GM23338 (cell line): ENCODE results near the gene TNNI3K. TPM values are rescaled to one million over a fixed set of nuclear protein-coding genes. Genes with fewer than 3 reads are reported as not detected.

Experiments used
- ATAC-seq: fragments of 200-7000 bp; cut with Tn5 transposase; 3 replicates; pipeline ENCODE4 v1.9.1; 2020
- DNase-seq: peaks from one replicate; pipeline ENCODE4 v3.0.0-alpha.2; 2015; ENCODE audit warnings: low spot score
- H2AFZ ChIP-seq: fragments of 200-600 bp; sonication (generic); 2 replicates; pipeline ENCODE4 v1.8.0; 2016; ENCODE audit warnings: antibody characterized with exemption, mild to moderate bottlenecking, moderate library complexity
- H3F3A ChIP-seq: fragments of 200-600 bp; sonication (generic); replicated peaks from 2 replicates; pipeline ENCODE4 v1.8.0; 2017; ENCODE audit warnings: antibody characterized with exemption, mixed run types, low read depth
- H3K27ac ChIP-seq: fragments of 200-600 bp; sonication (generic); 2 replicates; pipeline ENCODE4 v1.6.1; 2016; ENCODE audit warnings: low read depth
- H3K27me3 ChIP-seq: fragments of 200-600 bp; sonication (generic); 2 replicates; pipeline ENCODE4 v1.8.0; 2016; ENCODE audit warnings: mild to moderate bottlenecking, mixed run types, moderate library complexity; ENCODE audit not compliant: insufficient read depth
- H3K36me3 ChIP-seq: fragments of 200-600 bp; sonication (generic); 2 replicates; pipeline ENCODE4 v1.8.0; 2016; ENCODE audit warnings: mild to moderate bottlenecking; ENCODE audit not compliant: insufficient read depth
- H3K4me1 ChIP-seq: fragments of 200-600 bp; sonication (generic); 2 replicates; pipeline ENCODE4 v1.8.0; 2016; ENCODE audit warnings: mild to moderate bottlenecking, moderate library complexity; ENCODE audit not compliant: insufficient read depth
- H3K4me2 ChIP-seq: fragments of 200-600 bp; sonication (generic); 2 replicates; pipeline ENCODE4 v1.7.1; 2017; ENCODE audit warnings: mixed run types
- H3K4me3 ChIP-seq: fragments of 200-600 bp; sonication (generic); 2 replicates; pipeline ENCODE4 v1.6.1; 2016; ENCODE audit warnings: mixed run types
- H3K79me2 ChIP-seq: fragments of 200-600 bp; sonication (generic); replicated peaks from 2 replicates; pipeline ENCODE4 v1.8.0; 2017; ENCODE audit warnings: mild to moderate bottlenecking; ENCODE audit not compliant: insufficient read depth
- H3K9me2 ChIP-seq: fragments of 200-600 bp; sonication (generic); 2 replicates; pipeline ENCODE4 v1.8.0; 2017; ENCODE audit not compliant: insufficient read depth
- H4K20me1 ChIP-seq: fragments of 200-600 bp; sonication (generic); replicated peaks from 2 replicates; pipeline ENCODE4 v1.8.0; 2017; ENCODE audit warnings: mild to moderate bottlenecking; ENCODE audit not compliant: insufficient read depth
- H3K27ac Mint-ChIP-seq: 2 replicates; pipeline ENCODE4 v1.8.0; 2020; ENCODE audit warnings: inconsistent platforms, mild to moderate bottlenecking, moderate library complexity, mixed read lengths
- H3K27me3 Mint-ChIP-seq: 3 replicates; pipeline ENCODE4 v1.8.0; 2022; ENCODE audit warnings: low read depth, mild to moderate bottlenecking, moderate library complexity, mixed read lengths, inconsistent platforms; ENCODE audit not compliant: insufficient read depth, poor library complexity
- H3K36me3 Mint-ChIP-seq: 3 replicates; pipeline ENCODE4 v1.8.0; 2021; ENCODE audit warnings: low read depth, mild to moderate bottlenecking, inconsistent platforms, moderate library complexity, mixed read lengths
- H3K4me1 Mint-ChIP-seq: 3 replicates; pipeline ENCODE4 v1.8.0; 2020; ENCODE audit warnings: mild to moderate bottlenecking, inconsistent platforms, mixed read lengths
- H3K4me3 Mint-ChIP-seq: 3 replicates; pipeline ENCODE4 v1.8.0; 2021; ENCODE audit warnings: moderate library complexity, mild to moderate bottlenecking, inconsistent platforms, mixed read lengths
- H3K9me3 Mint-ChIP-seq: 3 replicates; pipeline ENCODE4 v1.8.0; 2020; ENCODE audit warnings: moderate library complexity, mild to moderate bottlenecking, inconsistent platforms, mixed read lengths
- CREB1 ChIP-seq: fragments of 250-450 bp; sonication (Bioruptor Pico); IDR thresholded peaks from 2 replicates; pipeline ENCODE4 v1.5.0; 2020; ENCODE audit warnings: low read depth, mild to moderate bottlenecking, moderate library complexity
- CTCF ChIP-seq, 2 experiments: fragments of 200-600 bp in 1 of 2; sonication (generic) in 1 of 2; conservative IDR thresholded peaks; 2 replicates each; pipeline versions ENCODE4 v1.5.1 to v1.6.1; 2016 to 2017; ENCODE audit warnings: antibody characterized with exemption in 2 of 2, low read depth in 2 of 2, mild to moderate bottlenecking in 2 of 2, moderate library complexity in 1 of 2
- ETS1 ChIP-seq: IDR thresholded peaks from 2 replicates; pipeline ENCODE4 v1.6.1; 2016; ENCODE audit warnings: antibody characterized with exemption
- EZH2 ChIP-seq: fragments of 200-600 bp; sonication (generic); IDR thresholded peaks from one replicate; pipeline ENCODE4 v1.8.0; 2017; ENCODE audit warnings: antibody characterized with exemption, mild to moderate bottlenecking, low read depth; ENCODE audit not compliant: unreplicated experiment
- EZH2phosphoT487 ChIP-seq: fragments of 200-600 bp; sonication (generic); IDR thresholded peaks from one replicate; pipeline ENCODE4 v1.8.1; 2018; ENCODE audit warnings: antibody characterized with exemption; ENCODE audit not compliant: unreplicated experiment
- JUNB ChIP-seq: IDR thresholded peaks from one replicate; pipeline ENCODE4 v1.6.1; 2016; ENCODE audit warnings: antibody characterized with exemption; ENCODE audit not compliant: unreplicated experiment
- NANOG ChIP-seq: IDR thresholded peaks from 2 replicates; pipeline ENCODE4 v1.6.1; 2016; ENCODE audit warnings: antibody characterized with exemption, borderline replicate concordance
- POLR2AphosphoS5 ChIP-seq: IDR thresholded peaks from 2 replicates; pipeline ENCODE4 v1.6.1; 2016; ENCODE audit warnings: antibody characterized with exemption, low read depth
- REST ChIP-seq: IDR thresholded peaks from one replicate; pipeline ENCODE4 v1.6.1; 2018; ENCODE audit warnings: antibody characterized with exemption; ENCODE audit not compliant: unreplicated experiment
- STAT1 ChIP-seq: IDR thresholded peaks from one replicate; pipeline ENCODE4 v1.6.1; 2016; ENCODE audit warnings: antibody characterized with exemption; ENCODE audit not compliant: unreplicated experiment
- ZNF114 ChIP-seq: fragments of 250-450 bp; sonication (Bioruptor Pico); IDR thresholded peaks from 2 replicates; pipeline ENCODE4 v1.5.0; 2020; ENCODE audit warnings: mild to moderate bottlenecking, moderate library complexity
- ZNF331 ChIP-seq: fragments of 250-450 bp; sonication (Bioruptor Pico); IDR thresholded peaks from 2 replicates; pipeline ENCODE4 v1.5.0; 2020; ENCODE audit warnings: low read depth, mild to moderate bottlenecking, moderate library complexity
- ZNF462 ChIP-seq: fragments of 250-450 bp; sonication (Bioruptor Pico); IDR thresholded peaks from 2 replicates; pipeline ENCODE4 v1.5.0; 2020; ENCODE audit warnings: mild to moderate bottlenecking, moderate library complexity
- polyA plus RNA-seq: library from polyadenylated mRNA; unstranded; fragments of >200 nt; fragmentation: Nextera tagmentation; extraction: Ambion mirVana; gene quantifications from 2 replicates; pipeline ENCODE4 v1.2.1, GENCODE V29; 2016
- total RNA-seq: library from RNA; depleted of rRNA; stranded (reverse); fragments of >200 nt; shearing (Covaris generic); gene quantifications from 2 replicates; pipeline ENCODE4 v1.2.3, GENCODE V29; 2014

The TNNI3K gene
- total and polyA plus RNA-seq, 2 experiments from 2014 or later, result not detected

DNA sequence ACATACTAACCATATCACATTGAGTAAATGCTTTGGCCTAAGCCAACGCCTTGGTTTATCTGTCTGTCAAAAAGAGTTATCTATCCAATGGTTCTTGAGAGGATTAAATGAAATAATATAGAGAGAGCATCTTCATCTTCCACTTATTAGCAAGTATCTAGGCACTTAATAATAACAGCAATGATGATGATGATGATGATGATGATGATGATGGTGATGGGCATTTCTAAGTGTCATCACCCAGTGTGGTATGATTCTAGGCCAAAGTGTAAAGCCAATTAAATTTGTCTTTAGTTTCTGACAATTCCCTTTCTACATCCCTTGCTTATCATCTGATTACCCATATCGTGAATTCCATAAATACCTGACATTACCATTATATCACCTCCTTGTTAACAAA, 342.9 kb downstream of the TNNI3K start:
- Mint-ChIP-seq H3K9me3 (no peaks in the 10 kb centered on the region), H3K27me3 (no peaks in the 10 kb centered on the region), H3K4me3 (no peak overlapping the region), H3K36me3 (no peaks in the 10 kb centered on the region), H3K4me1 (peaks cover 6% of the 10 kb centered on the region), H3K27ac (no peak overlapping the region)
- Histone ChIP-seq H3K27me3 (no peaks in the 10 kb centered on the region), H3K79me2 (no peaks in the 10 kb centered on the region), H3K27ac (no peak overlapping the region), H3K4me2 (no peak overlapping the region), H3K4me3 (no peak overlapping the region), H2AFZ (no peak overlapping the region), H3K4me1 (no peaks in the 10 kb centered on the region), H4K20me1 (no peaks in the 10 kb centered on the region), H3K9me2 (no peaks in the 10 kb centered on the region), H3K36me3 (no peaks in the 10 kb centered on the region), H3F3A (no peaks in the 10 kb centered on the region)
- no peak for TF ChIP-seq REST
- TF ChIP-seq ETS1, result no peak
- no peak for TF ChIP-seq CTCF (conservative IDR thresholded peaks at IDR 0.05; ENCODE audit: low read depth in 2 of 2)
- no peak for TF ChIP-seq EZH2phosphoT487
- no peak for TF ChIP-seq ZNF331 (CRISPR knock-in tag)
- no peak for TF ChIP-seq ZNF114 (CRISPR knock-in tag)
- TF ChIP-seq CREB1 (CRISPR knock-in tag), result no peak
- no peak for TF ChIP-seq STAT1
- TF ChIP-seq NANOG, result no peak
- no peak for TF ChIP-seq JUNB
- no peak for TF ChIP-seq ZNF462
- TF ChIP-seq EZH2, result no peak
- TF ChIP-seq POLR2AphosphoS5, result no peak
- DNase-seq, result no peak
- no peak for ATAC-seq
